A673 (cell line): ENCODE results near the gene SNCAIP. TPM values are rescaled to one million over a fixed set of nuclear protein-coding genes. Genes with fewer than 3 reads are reported as not detected.

Experiments
- BruUV-seq: library from RNA; stranded (reverse); fragments of 400-500 nt; replicated peaks from 2 replicates; lab custom pipeline; 2021; lab: Mats Ljungman, UMichigan
- CTCF ChIA-PET: fragments of 300-600 bp; sonication (Branson Sonifier 250); formaldehyde crosslinking; loops from one replicate; lab custom pipeline; 2022; ENCODE audit warnings: antibody characterized with exemption; lab: Charles Lee
- POLR2A ChIA-PET: fragments of 300-600 bp; sonication (Branson Sonifier 250); formaldehyde crosslinking; loops from one replicate; lab custom pipeline; 2022; ENCODE audit warnings: antibody characterized with exemption; ENCODE audit not compliant: low non-redundant PET; lab: Charles Lee
- DNase-seq: peaks from one replicate; pipeline ENCODE4 v3.0.0-alpha.2; 2015; ENCODE audit warnings: low spot score
- H3K27ac ChIP-seq: fragments of 200-600 bp; sonication (generic); 2 replicates; pipeline ENCODE4 v1.5.1; 2016; ENCODE audit warnings: mixed run types, low read depth, mild to moderate bottlenecking, mixed read lengths, antibody characterized with exemption, low read length; ENCODE audit not compliant: poor library complexity, severe bottlenecking
- H3K27me3 ChIP-seq: fragments of 200-600 bp; sonication (generic); replicated peaks from 2 replicates; pipeline ENCODE4 v1.6.1; 2017; ENCODE audit warnings: mixed run types, low read depth, mild to moderate bottlenecking, mixed read lengths, antibody characterized with exemption, low read length; ENCODE audit not compliant: insufficient read depth, poor library complexity
- H3K36me3 ChIP-seq: fragments of 200-600 bp; sonication (generic); 2 replicates; pipeline ENCODE4 v1.6.1; 2016; ENCODE audit warnings: mixed run types, mild to moderate bottlenecking, mixed read lengths, antibody characterized with exemption, low read length; ENCODE audit not compliant: insufficient read depth, poor library complexity, severe bottlenecking
- H3K4me1 ChIP-seq: fragments of 200-600 bp; sonication (generic); 2 replicates; pipeline ENCODE4 v1.6.1; 2017; ENCODE audit warnings: mixed run types, mild to moderate bottlenecking, mixed read lengths, antibody characterized with exemption, low read length; ENCODE audit not compliant: insufficient read depth, poor library complexity, severe bottlenecking
- H3K4me3 ChIP-seq: fragments of 200-600 bp; sonication (generic); 2 replicates; pipeline ENCODE4 v1.5.1; 2016; ENCODE audit warnings: low read depth, mixed run types, mild to moderate bottlenecking, mixed read lengths, low read length; ENCODE audit not compliant: poor library complexity, severe bottlenecking
- H3K9me3 ChIP-seq: fragments of 200-600 bp; sonication (generic); 2 replicates; pipeline ENCODE4 v1.6.1; 2016; ENCODE audit warnings: mixed run types, low read depth, mild to moderate bottlenecking, mixed read lengths, antibody characterized with exemption, low read length; ENCODE audit not compliant: poor library complexity, severe bottlenecking
- EZH2 ChIP-seq: fragments of 200-600 bp; sonication (generic); IDR thresholded peaks from 2 replicates; pipeline ENCODE4 v1.6.1; 2017; ENCODE audit warnings: borderline replicate concordance, low read depth, mild to moderate bottlenecking, mixed read lengths, antibody characterized with exemption, low read length; ENCODE audit not compliant: poor library complexity, severe bottlenecking
- intact Hi-C: fragments of 100-400 bp; cut with micrococcal nuclease; formaldehyde crosslinking; loops from one replicate; pipeline ENCODE4 v1.10.0; 2022; ENCODE audit not compliant: unreplicated experiment
- total RNA-seq: library from RNA; stranded (reverse); gene quantifications from 2 replicates; pipeline ENCODE4 v1.2.3, GENCODE V29; 2021
- TF ChIP-seq, protein P1 (sequence below): fragments of 300-800, 200-600 bp; sonication (generic); conservative IDR thresholded peaks from 2 replicates; pipeline ENCODE4 v1.5.1; 2017; ENCODE audit warnings: low read depth, mild to moderate bottlenecking, antibody characterized with exemption, low read length, moderate library complexity, mixed read lengths

The SNCAIP gene
- total RNA-seq, 1 experiment from 2014 or later: not detected

DNA sequence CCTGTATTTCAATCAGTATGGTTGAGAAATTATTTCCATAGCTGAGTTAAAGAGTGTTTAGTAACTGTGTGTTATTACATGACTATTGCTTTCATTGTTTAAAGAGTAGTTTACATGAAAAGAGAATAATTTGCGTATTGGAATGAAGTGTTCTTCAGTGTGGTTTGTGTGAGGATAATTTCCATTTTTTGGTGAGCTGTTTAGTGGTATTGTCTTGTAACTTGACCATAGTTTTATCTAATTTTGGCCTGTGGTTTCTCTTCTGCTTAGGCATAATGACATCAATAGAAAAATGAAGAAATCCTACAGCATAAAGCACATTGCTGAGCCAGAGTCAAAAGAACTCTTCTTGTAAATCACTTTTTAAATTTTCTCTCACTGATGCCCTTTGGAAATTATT is 151.2 kb downstream of the SNCAIP start:
- ChIA-PET CTCF (no interaction called here), POLR2A (no interaction called here)
- BruUV-seq: no TSS peak
- H3K36me3 ChIP-seq: no peaks in the 10 kb centered on the region
- peaks cover 4% of the 10 kb centered on the region for H3K27me3 ChIP-seq
- intact Hi-C loops: no loop called here
- H3K4me1 ChIP-seq: no peaks in the 10 kb centered on the region
- H3K4me3 ChIP-seq: no peak overlapping the region
- TF ChIP-seq, protein P1, sequence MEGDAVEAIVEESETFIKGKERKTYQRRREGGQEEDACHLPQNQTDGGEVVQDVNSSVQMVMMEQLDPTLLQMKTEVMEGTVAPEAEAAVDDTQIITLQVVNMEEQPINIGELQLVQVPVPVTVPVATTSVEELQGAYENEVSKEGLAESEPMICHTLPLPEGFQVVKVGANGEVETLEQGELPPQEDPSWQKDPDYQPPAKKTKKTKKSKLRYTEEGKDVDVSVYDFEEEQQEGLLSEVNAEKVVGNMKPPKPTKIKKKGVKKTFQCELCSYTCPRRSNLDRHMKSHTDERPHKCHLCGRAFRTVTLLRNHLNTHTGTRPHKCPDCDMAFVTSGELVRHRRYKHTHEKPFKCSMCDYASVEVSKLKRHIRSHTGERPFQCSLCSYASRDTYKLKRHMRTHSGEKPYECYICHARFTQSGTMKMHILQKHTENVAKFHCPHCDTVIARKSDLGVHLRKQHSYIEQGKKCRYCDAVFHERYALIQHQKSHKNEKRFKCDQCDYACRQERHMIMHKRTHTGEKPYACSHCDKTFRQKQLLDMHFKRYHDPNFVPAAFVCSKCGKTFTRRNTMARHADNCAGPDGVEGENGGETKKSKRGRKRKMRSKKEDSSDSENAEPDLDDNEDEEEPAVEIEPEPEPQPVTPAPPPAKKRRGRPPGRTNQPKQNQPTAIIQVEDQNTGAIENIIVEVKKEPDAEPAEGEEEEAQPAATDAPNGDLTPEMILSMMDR: no peak
- no peak for TF ChIP-seq EZH2
- no peak overlapping the region for H3K27ac ChIP-seq
- H3K9me3 ChIP-seq: no peaks in the 10 kb centered on the region
- DNase-seq: no peak

DNA sequence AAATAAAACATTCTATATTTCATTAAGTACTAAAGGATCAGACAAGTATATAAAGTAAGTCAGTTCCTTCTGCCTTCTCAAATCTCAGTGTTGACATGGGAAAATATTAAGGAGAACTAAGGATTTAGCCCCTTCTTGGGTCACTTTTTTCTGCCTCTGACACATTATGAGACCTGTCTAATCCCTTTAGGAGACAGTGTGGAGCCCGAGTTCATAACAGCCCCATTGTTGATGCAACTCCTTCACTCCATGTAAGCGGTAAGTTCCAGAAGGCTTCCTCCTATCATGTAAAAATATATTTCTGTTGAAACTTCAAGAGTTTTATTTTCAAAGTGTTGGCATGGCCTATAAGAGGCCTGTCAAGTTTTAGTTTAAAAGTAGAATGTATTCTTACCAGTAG is 152.2 kb downstream of the SNCAIP start:
- no peaks in the 10 kb centered on the region for H3K4me1 ChIP-seq
- H3K36me3 ChIP-seq: no peaks in the 10 kb centered on the region
- no peak overlapping the region for H3K4me3 ChIP-seq
- BruUV-seq: no TSS peak
- no peak overlapping the region for H3K27ac ChIP-seq
- intact Hi-C loops: no loop called here
- ChIA-PET CTCF (no interaction called here), POLR2A (no interaction called here)
- peaks cover 4% of the 10 kb centered on the region for H3K27me3 ChIP-seq
- no peaks in the 10 kb centered on the region for H3K9me3 ChIP-seq
- TF ChIP-seq EZH2: no peak
- TF ChIP-seq, protein P1: no peak
- no peak for DNase-seq

DNA sequence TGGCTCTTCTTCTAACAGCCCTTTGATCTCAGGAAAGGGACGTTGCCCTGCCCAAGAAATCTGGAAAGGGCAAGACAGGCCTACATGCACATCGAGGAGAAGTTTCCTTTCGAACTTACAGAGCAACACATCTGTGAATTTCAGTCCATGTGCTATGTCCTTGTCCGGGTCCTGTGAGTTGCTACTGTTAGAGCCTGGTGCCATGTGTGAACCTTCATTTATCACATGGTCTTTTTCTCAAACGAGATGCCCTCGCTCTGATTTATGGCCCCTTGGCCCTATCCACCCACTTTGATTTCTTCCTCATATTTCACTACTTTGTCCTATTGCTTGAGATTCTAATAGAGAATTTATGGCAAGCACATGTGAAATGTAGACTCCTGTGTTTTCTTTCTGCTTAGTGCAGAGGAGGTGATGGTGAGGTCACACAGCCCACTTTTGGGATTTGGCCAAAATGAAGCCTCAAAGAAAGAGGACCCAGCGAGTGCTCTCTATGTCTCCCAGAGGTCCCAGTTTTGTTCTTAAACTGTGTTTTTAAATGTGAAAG is 153.1 kb downstream of the SNCAIP start:
- Histone ChIP-seq H3K27ac (no peak overlapping the region), H3K36me3 (no peaks in the 10 kb centered on the region), H3K4me3 (no peak overlapping the region), H3K4me1 (no peaks in the 10 kb centered on the region), H3K27me3 (peaks cover 4% of the 10 kb centered on the region), H3K9me3 (no peaks in the 10 kb centered on the region)
- ChIA-PET CTCF (no interaction called here), POLR2A (no interaction called here)
- BruUV-seq: no TSS peak
- no peak for DNase-seq
- intact Hi-C loops: no loop called here
- TF ChIP-seq EZH2: no peak
- TF ChIP-seq, protein P1: no peak
